Measurements from ENCODE around the gene CADPS2. TPM values are rescaled to one million over a fixed set of nuclear protein-coding genes. Genes with fewer than 3 reads are reported as not detected.
A peak's percentile ranks its signal among the peaks of the same experiment; 100 is the strongest.

The CADPS2 gene
- total RNA-seq, 8 experiments from 2014 or later = 1.3 to 89.1 (median 3.1) TPM

GRCh38 chr7:122316467-122317388 lies 569.5 kb downstream of the CADPS2 start:
- 2 to 26% (median 13%) methylated on average over 4 to 25 of the region's 71 CpGs; no CpG with 5 or more reads in 3 of the 10 experiments for WGBS, 10 experiments
- H3K4me3 ChIP-seq = peak overlapping the region; percentile 4 to 31 (median 22)
- ATAC-seq (replicated peaks in 6 of 8) = peak in 5 of 8 experiments; percentile 59 to 70 (median 65)
- no peak overlapping the region for H3K27ac ChIP-seq
- peaks cover under 1 to 8% of the 10 kb centered on the region in 2 donors for H3K4me1 ChIP-seq (replicated peaks in 1 of 2)
- in situ Hi-C loops (cut with MboI; ENCODE audit: low pct_unique_long_range_greater_than_20kb in 2 of 9, low sequenced_read_pairs in 9 of 9, unreplicated experiment in 9 of 9) = no loop called here

- no peak overlapping the region for H3K4me3 ChIP-seq
- in situ Hi-C loops (cut with MboI; ENCODE audit: low pct_unique_long_range_greater_than_20kb in 2 of 9, low sequenced_read_pairs in 9 of 9, unreplicated experiment in 9 of 9) = no loop called here
- no peak overlapping the region for H3K27ac ChIP-seq
- peaks cover 6 to 8% of the 10 kb centered on the region in 2 donors for H3K4me1 ChIP-seq (replicated peaks in 1 of 2)
- ATAC-seq (replicated peaks in 6 of 8) = no peak
- 0 to 49% (median 38%) methylated on average over 1 to 12 of the region's 25 CpGs; no CpG with 5 or more reads in 3 of the 10 experiments for WGBS, 10 experiments
Measured at GRCh38 chr7:122315507-122316466, 570.5 kb downstream of the CADPS2 start.

GRCh38 chr7:122314284-122314683 lies 572.0 kb downstream of the CADPS2 start:
- no peak overlapping the region for H3K4me3 ChIP-seq
- 4 to 70% (median 34%) methylated on average over 2 to 4 of the region's 4 CpGs; no CpG with 5 or more reads in 2 of the 10 experiments for WGBS, 10 experiments
- ATAC-seq (replicated peaks in 6 of 8) = no peak

GRCh38 chr7:122312789-122313188 lies 573.5 kb downstream of the CADPS2 start:
- Histone ChIP-seq H3K4me3 (no peak overlapping the region), H3K4me1 (replicated peaks in 1 of 2) (peaks cover 6 to 15% of the 10 kb centered on the region in 2 donors), H3K27ac (no peak overlapping the region)
- WGBS, 10 experiments = 75 to 100% (median 90%) methylated on average over 2 of the region's 3 CpGs; no CpG with 5 or more reads in 7 of the 10 experiments
- in situ Hi-C loops (cut with MboI; ENCODE audit: low pct_unique_long_range_greater_than_20kb in 2 of 9, low sequenced_read_pairs in 9 of 9, unreplicated experiment in 9 of 9) = no loop called here
- ATAC-seq (replicated peaks in 6 of 8) = no peak

More at GRCh38 chr7:122314284-122314683, 572.0 kb downstream of the CADPS2 start:
- in situ Hi-C loops (cut with MboI; ENCODE audit: low pct_unique_long_range_greater_than_20kb in 2 of 9, low sequenced_read_pairs in 9 of 9, unreplicated experiment in 9 of 9) = no loop called here
- Histone ChIP-seq H3K4me1 (replicated peaks in 1 of 2) (peaks cover 6 to 15% of the 10 kb centered on the region in 2 donors), H3K27ac (no peak overlapping the region)

- Histone ChIP-seq H3K4me3 (peak overlapping the region in 1 of 5 donors; percentile 9), H3K4me1 (replicated peaks in 1 of 2) (peaks cover 6 to 15% of the 10 kb centered on the region in 2 donors), H3K27ac (no peak overlapping the region)
- 4 to 78% (median 30%) methylated on average over 1 to 33 of the region's 34 CpGs; no CpG with 5 or more reads in 1 of the 10 experiments for WGBS, 10 experiments
- ATAC-seq (replicated peaks in 6 of 8) = peak in 5 of 8 experiments; percentile 20 to 63 (median 30)
- in situ Hi-C loops (cut with MboI; ENCODE audit: low pct_unique_long_range_greater_than_20kb in 2 of 9, low sequenced_read_pairs in 9 of 9, unreplicated experiment in 9 of 9) = no loop called here
Measured at GRCh38 chr7:122311734-122312450, 574.4 kb downstream of the CADPS2 start.

- no peak overlapping the region for H3K4me3 ChIP-seq
- peak in 1 of 8 experiments; percentile 46 for ATAC-seq (replicated peaks in 6 of 8)
Measured at GRCh38 chr7:122311050-122311700, 575.1 kb downstream of the CADPS2 start.

GRCh38 chr7:122310119-122311021 lies 575.9 kb downstream of the CADPS2 start:
- 0 to 30% (median 8%) methylated on average over 3 to 23 of the region's 61 CpGs; no CpG with 5 or more reads in 1 of the 10 experiments for WGBS, 10 experiments
- Histone ChIP-seq H3K4me3 (peak overlapping the region in 2 of 5 donors; percentile 4 to 13), H3K27ac (no peak overlapping the region), H3K4me1 (replicated peaks in 1 of 2) (peaks cover 10 to 17% of the 10 kb centered on the region in 2 donors)
- ATAC-seq (replicated peaks in 6 of 8) = peak in 6 of 8 experiments; percentile 18 to 80 (median 56)
- in situ Hi-C loops (cut with MboI; ENCODE audit: low pct_unique_long_range_greater_than_20kb in 2 of 9, low sequenced_read_pairs in 9 of 9, unreplicated experiment in 9 of 9) = no loop called here

More at GRCh38 chr7:122311050-122311700, 575.1 kb downstream of the CADPS2 start:
- H3K4me1 ChIP-seq (replicated peaks in 1 of 2) = peaks cover 6 to 11% of the 10 kb centered on the region in 2 donors
- in situ Hi-C loops (cut with MboI; ENCODE audit: low pct_unique_long_range_greater_than_20kb in 2 of 9, low sequenced_read_pairs in 9 of 9, unreplicated experiment in 9 of 9) = no loop called here
- H3K27ac ChIP-seq = no peak overlapping the region
- 31 to 100% (median 51%) methylated on average over 2 to 10 of the region's 12 CpGs; no CpG with 5 or more reads in 1 of the 10 experiments for WGBS, 10 experiments

GRCh38 chr7:122309421-122309820 lies 576.8 kb downstream of the CADPS2 start:
- Histone ChIP-seq H3K27ac (no peak overlapping the region), H3K4me1 (replicated peaks in 1 of 2) (peaks cover 17 to 23% of the 10 kb centered on the region in 2 donors), H3K4me3 (no peak overlapping the region)
- WGBS, 10 experiments = 36 to 100% (median 51%) methylated on average over 1 to 3 of the region's 3 CpGs
- in situ Hi-C loops (cut with MboI; ENCODE audit: low pct_unique_long_range_greater_than_20kb in 2 of 9, low sequenced_read_pairs in 9 of 9, unreplicated experiment in 9 of 9) = no loop called here
- ATAC-seq (replicated peaks in 6 of 8) = no peak

- 7 to 88% (median 33%) methylated on average over 1 to 12 of the region's 13 CpGs; no CpG with 5 or more reads in 2 of the 10 experiments for WGBS, 10 experiments
- in situ Hi-C loops (cut with MboI; ENCODE audit: low pct_unique_long_range_greater_than_20kb in 2 of 9, low sequenced_read_pairs in 9 of 9, unreplicated experiment in 9 of 9) = no loop called here
- Histone ChIP-seq H3K27ac (no peak overlapping the region), H3K4me1 (replicated peaks in 1 of 2) (peaks cover 20 to 29% of the 10 kb centered on the region in 2 donors), H3K4me3 (no peak overlapping the region)
- no peak for ATAC-seq (replicated peaks in 6 of 8)
Measured at GRCh38 chr7:122307228-122307621, 579.0 kb downstream of the CADPS2 start.

GRCh38 chr7:122306320-122307227 lies 579.7 kb downstream of the CADPS2 start:
- no peak overlapping the region for H3K27ac ChIP-seq
- peaks cover 18 to 29% of the 10 kb centered on the region in 2 donors for H3K4me1 ChIP-seq (replicated peaks in 1 of 2)
- in situ Hi-C loops (cut with MboI; ENCODE audit: low pct_unique_long_range_greater_than_20kb in 2 of 9, low sequenced_read_pairs in 9 of 9, unreplicated experiment in 9 of 9) = no loop called here
- peak in 1 of 8 experiments; percentile 12 for ATAC-seq (replicated peaks in 6 of 8)
- H3K4me3 ChIP-seq = peak overlapping the region in 1 of 5 donors; percentile 37
- 0 to 25% (median 13%) methylated on average over 1 to 11 of the region's 37 CpGs; no CpG with 5 or more reads in 2 of the 10 experiments for WGBS, 10 experiments
